Measurements from ENCODE around the gene KLC1. TPM values are rescaled to one million over a fixed set of nuclear protein-coding genes. Genes with fewer than 3 reads are reported as not detected.

KLC1 gene
- total and polyA plus RNA-seq, 4 donors, result 22.9 to 131 (median 46.0) TPM

DNA sequence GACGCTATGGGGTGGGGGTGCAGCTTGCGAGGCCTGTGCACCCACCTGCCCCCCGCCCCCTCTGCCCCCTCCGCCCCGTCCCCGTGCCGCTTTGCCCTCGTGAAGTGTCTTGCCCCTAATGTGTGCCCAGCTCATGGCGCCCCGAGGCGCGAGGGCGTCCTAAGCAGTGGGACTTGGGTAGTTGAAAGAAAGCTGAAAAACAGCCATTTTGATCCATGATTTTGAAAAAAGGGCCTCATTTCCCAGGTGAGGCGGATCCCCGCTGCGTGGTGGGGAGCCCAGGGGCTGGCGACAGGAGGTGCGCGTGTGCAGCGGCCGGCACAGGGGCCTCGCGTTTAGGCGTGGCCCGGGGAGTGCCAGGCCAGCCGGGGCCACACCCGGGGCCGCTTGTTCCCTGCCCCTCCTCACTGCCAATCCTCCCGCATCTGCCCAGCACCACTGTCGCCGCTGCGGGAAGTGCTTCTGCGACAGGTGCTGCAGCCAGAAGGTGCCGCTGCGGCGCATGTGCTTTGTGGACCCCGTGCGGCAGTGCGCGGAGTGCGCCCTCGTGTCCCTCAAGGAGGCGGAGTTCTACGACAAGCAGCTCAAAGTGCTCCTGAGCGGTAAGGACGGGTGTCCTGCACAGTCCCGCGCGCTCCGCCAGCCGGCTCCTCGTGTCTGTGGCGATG, 98.4 kb downstream of the KLC1 start:
- no peak for DNase-seq (ENCODE audit: low spot score)
- peaks cover 0 to 14% (median 9%) of the 10 kb centered on the region in 4 donors for H3K36me3 ChIP-seq (ENCODE audit: control insufficient read depth in 4 of 4, insufficient read depth in 3 of 4, low read depth in 1 of 4, low read length in 3 of 4)
- no peak overlapping the region for H3K9ac ChIP-seq (ENCODE audit: low read depth in 1 of 2, low read length in 2 of 2)
- no peak for TF ChIP-seq ATF3 (IDR thresholded peaks at IDR 0.05)
- TF ChIP-seq TAF1 (conservative IDR thresholded peaks at IDR 0.05), result no peak
- no peak for TF ChIP-seq FOXA2 (IDR thresholded peaks at IDR 0.05)
- no peak for TF ChIP-seq GABPA (IDR thresholded peaks at IDR 0.05 in 1 of 2, conservative IDR thresholded peaks at IDR 0.05 in 1 of 2)
- H3K27ac ChIP-seq (ENCODE audit: low read depth in 1 of 2, low read length in 2 of 2), result no peak overlapping the region
- no peak overlapping the region for H3K4me3 ChIP-seq (ENCODE audit: low read depth in 1 of 3, low read length in 3 of 3)
- H3K9me3 ChIP-seq (ENCODE audit: control insufficient read depth in 4 of 4, low read length in 3 of 4), result no peaks in the 10 kb centered on the region
- H3K4me1 ChIP-seq (ENCODE audit: control insufficient read depth in 4 of 4, insufficient read depth in 4 of 4, low read length in 3 of 4), result peaks cover 0 to 20% (median 13%) of the 10 kb centered on the region in 4 donors
- no peaks in the 10 kb centered on the region for H3K27me3 ChIP-seq (ENCODE audit: control insufficient read depth in 4 of 4, insufficient read depth in 4 of 4, low read length in 3 of 4)
- 88% methylated on average over 53 of the region's 53 CpGs for WGBS

DNA sequence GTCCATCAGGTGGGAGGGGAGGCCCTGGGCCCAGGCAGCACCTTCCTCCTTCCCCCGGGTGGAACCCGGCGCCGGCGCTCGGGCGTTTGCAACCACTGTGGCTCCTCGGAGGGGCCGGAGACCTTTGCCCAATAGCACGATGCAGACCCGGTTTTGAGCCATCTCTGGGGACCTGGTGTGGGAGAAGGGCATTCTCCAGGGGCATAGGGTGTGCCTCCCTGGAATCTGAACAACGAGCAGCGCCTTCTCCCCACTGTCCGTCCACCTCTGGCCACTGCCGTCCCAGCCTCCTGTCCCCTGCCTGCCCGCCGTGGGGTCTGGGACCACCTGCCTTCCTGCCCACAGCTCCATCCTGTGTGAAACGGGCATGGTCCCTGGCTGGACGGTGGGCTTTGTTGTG, 99.1 kb downstream of the KLC1 start:
- no peak overlapping the region for H3K27ac ChIP-seq (ENCODE audit: low read depth in 1 of 2, low read length in 2 of 2)
- H3K36me3 ChIP-seq (ENCODE audit: control insufficient read depth in 4 of 4, insufficient read depth in 3 of 4, low read depth in 1 of 4, low read length in 3 of 4), result peaks cover 0 to 20% (median 13%) of the 10 kb centered on the region in 4 donors
- no peak overlapping the region for H3K4me3 ChIP-seq (ENCODE audit: low read depth in 1 of 3, low read length in 3 of 3)
- H3K4me1 ChIP-seq (ENCODE audit: control insufficient read depth in 4 of 4, insufficient read depth in 4 of 4, low read length in 3 of 4), result peaks cover 0 to 19% (median 10%) of the 10 kb centered on the region in 4 donors
- TF ChIP-seq NR2F2 (IDR thresholded peaks at IDR 0.05), result no peak
- TF ChIP-seq RXRA (IDR thresholded peaks at IDR 0.05), result no peak
- TF ChIP-seq FOXA2 (IDR thresholded peaks at IDR 0.05), result no peak
- no peak for TF ChIP-seq ATF3 (IDR thresholded peaks at IDR 0.05)
- no peak for TF ChIP-seq GABPA (IDR thresholded peaks at IDR 0.05 in 1 of 2, conservative IDR thresholded peaks at IDR 0.05 in 1 of 2)
- TF ChIP-seq RAD21 (IDR thresholded peaks at IDR 0.05), result no peak
- no peak for TF ChIP-seq EGR1 (IDR thresholded peaks at IDR 0.05; ENCODE audit: low read depth in 2 of 2)
- no peak for TF ChIP-seq ZBTB33 (IDR thresholded peaks at IDR 0.05)
- no peak for TF ChIP-seq YY1 (IDR thresholded peaks at IDR 0.05)
- TF ChIP-seq HNF4G (IDR thresholded peaks at IDR 0.05), result no peak
- TF ChIP-seq TAF1 (conservative IDR thresholded peaks at IDR 0.05), result no peak
- no peak for TF ChIP-seq HNF4A (conservative IDR thresholded peaks at IDR 0.05)
- TF ChIP-seq FOXA1 (IDR thresholded peaks at IDR 0.05), result no peak
- TF ChIP-seq, protein P1, sequence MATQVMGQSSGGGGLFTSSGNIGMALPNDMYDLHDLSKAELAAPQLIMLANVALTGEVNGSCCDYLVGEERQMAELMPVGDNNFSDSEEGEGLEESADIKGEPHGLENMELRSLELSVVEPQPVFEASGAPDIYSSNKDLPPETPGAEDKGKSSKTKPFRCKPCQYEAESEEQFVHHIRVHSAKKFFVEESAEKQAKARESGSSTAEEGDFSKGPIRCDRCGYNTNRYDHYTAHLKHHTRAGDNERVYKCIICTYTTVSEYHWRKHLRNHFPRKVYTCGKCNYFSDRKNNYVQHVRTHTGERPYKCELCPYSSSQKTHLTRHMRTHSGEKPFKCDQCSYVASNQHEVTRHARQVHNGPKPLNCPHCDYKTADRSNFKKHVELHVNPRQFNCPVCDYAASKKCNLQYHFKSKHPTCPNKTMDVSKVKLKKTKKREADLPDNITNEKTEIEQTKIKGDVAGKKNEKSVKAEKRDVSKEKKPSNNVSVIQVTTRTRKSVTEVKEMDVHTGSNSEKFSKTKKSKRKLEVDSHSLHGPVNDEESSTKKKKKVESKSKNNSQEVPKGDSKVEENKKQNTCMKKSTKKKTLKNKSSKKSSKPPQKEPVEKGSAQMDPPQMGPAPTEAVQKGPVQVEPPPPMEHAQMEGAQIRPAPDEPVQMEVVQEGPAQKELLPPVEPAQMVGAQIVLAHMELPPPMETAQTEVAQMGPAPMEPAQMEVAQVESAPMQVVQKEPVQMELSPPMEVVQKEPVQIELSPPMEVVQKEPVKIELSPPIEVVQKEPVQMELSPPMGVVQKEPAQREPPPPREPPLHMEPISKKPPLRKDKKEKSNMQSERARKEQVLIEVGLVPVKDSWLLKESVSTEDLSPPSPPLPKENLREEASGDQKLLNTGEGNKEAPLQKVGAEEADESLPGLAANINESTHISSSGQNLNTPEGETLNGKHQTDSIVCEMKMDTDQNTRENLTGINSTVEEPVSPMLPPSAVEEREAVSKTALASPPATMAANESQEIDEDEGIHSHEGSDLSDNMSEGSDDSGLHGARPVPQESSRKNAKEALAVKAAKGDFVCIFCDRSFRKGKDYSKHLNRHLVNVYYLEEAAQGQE (IDR thresholded peaks at IDR 0.05), result no peak
- no peak for TF ChIP-seq SP1 (IDR thresholded peaks at IDR 0.05)
- no peak for TF ChIP-seq JUND (IDR thresholded peaks at IDR 0.05)
- TF ChIP-seq, protein P2, sequence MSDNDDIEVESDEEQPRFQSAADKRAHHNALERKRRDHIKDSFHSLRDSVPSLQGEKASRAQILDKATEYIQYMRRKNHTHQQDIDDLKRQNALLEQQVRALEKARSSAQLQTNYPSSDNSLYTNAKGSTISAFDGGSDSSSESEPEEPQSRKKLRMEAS (IDR thresholded peaks at IDR 0.05), result no peak
- TF ChIP-seq, protein P3, sequence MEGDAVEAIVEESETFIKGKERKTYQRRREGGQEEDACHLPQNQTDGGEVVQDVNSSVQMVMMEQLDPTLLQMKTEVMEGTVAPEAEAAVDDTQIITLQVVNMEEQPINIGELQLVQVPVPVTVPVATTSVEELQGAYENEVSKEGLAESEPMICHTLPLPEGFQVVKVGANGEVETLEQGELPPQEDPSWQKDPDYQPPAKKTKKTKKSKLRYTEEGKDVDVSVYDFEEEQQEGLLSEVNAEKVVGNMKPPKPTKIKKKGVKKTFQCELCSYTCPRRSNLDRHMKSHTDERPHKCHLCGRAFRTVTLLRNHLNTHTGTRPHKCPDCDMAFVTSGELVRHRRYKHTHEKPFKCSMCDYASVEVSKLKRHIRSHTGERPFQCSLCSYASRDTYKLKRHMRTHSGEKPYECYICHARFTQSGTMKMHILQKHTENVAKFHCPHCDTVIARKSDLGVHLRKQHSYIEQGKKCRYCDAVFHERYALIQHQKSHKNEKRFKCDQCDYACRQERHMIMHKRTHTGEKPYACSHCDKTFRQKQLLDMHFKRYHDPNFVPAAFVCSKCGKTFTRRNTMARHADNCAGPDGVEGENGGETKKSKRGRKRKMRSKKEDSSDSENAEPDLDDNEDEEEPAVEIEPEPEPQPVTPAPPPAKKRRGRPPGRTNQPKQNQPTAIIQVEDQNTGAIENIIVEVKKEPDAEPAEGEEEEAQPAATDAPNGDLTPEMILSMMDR (IDR thresholded peaks at IDR 0.05; ENCODE audit: low read depth, low read length, missing input control), result no peak
- H3K27me3 ChIP-seq (ENCODE audit: control insufficient read depth in 4 of 4, insufficient read depth in 4 of 4, low read length in 3 of 4), result no peaks in the 10 kb centered on the region
- no peak for DNase-seq (ENCODE audit: low spot score)
- no peak overlapping the region for H3K9ac ChIP-seq (ENCODE audit: low read depth in 1 of 2, low read length in 2 of 2)
- no peaks in the 10 kb centered on the region for H3K9me3 ChIP-seq (ENCODE audit: control insufficient read depth in 4 of 4, low read length in 3 of 4)
- 96% methylated on average over 19 of the region's 19 CpGs for WGBS

Measured in liver (tissue), 9 donors.